ENCODE measurements around the gene SCYGR1.
"Not testable (repeated sequence)": the region's sequence is repeated elsewhere in the genome, so short reads cannot be mapped to it uniquely, and the experiment has no call there.

GRCh38 chr2:227364585-227365263, 23.0 kb downstream of the SCYGR1 start:
- TF ChIP-seq CTCF (IDR thresholded peaks at IDR 0.05; ENCODE audit: low read length); EZH2 (IDR thresholded peaks at IDR 0.05; ENCODE audit: borderline replicate concordance, low read length): not testable (repeated sequence)

Data from OCI-LY1 (cell line).